GM18867 (cell line): ENCODE results near the gene CCDC126.
A peak's percentile ranks its signal among the peaks of the same experiment; 100 is the strongest.
"Not testable (repeated sequence)": the region's sequence is repeated elsewhere in the genome, so short reads cannot be mapped to it uniquely, and the experiment has no call there.

Experiments
- ATAC-seq: cut with Tn5 transposase; IDR thresholded peaks from one replicate; pipeline ENCODE4 v1.9.1; 2021; ENCODE audit warnings: mild to moderate bottlenecking, moderate library complexity; ENCODE audit not compliant: unreplicated experiment

Gene CCDC126

GRCh38 chr7:23622506-23622925 lies 25.3 kb downstream of the CCDC126 start:
- no peak for ATAC-seq

- no peak for ATAC-seq
These were observed 31.2 kb downstream of the CCDC126 start for GRCh38 chr7:23628370-23628769.

GRCh38 chr7:23633417-23633816 lies 36.2 kb downstream of the CCDC126 start:
- ATAC-seq, result no peak

GRCh38 chr7:23645822-23646221 lies 48.6 kb downstream of the CCDC126 start:
- ATAC-seq, result no peak

- ATAC-seq, result no peak
These were observed 56.8 kb downstream of the CCDC126 start for GRCh38 chr7:23653942-23654341.

GRCh38 chr7:23654508-23654907 lies 57.3 kb downstream of the CCDC126 start:
- no peak for ATAC-seq

GRCh38 chr7:23655433-23655832 lies 58.3 kb downstream of the CCDC126 start:
- ATAC-seq, result no peak

GRCh38 chr7:23658831-23659427 lies 61.7 kb downstream of the CCDC126 start:
- ATAC-seq, result no peak

GRCh38 chr7:23661385-23661784 lies 64.2 kb downstream of the CCDC126 start:
- no peak for ATAC-seq

GRCh38 chr7:23662124-23662983 lies 65.2 kb downstream of the CCDC126 start:
- ATAC-seq, result no peak

GRCh38 chr7:23662984-23663313 lies 65.8 kb downstream of the CCDC126 start:
- no peak for ATAC-seq

- ATAC-seq, result no peak
These were observed 66.9 kb downstream of the CCDC126 start for GRCh38 chr7:23664122-23664521.

GRCh38 chr7:23672033-23672432 lies 74.9 kb downstream of the CCDC126 start:
- no peak for ATAC-seq

GRCh38 chr7:23679898-23680413 lies 82.8 kb downstream of the CCDC126 start, which contains the start of gene FAM221A:
Gene FAM221A (plus strand): TSS chr7:23680199. CDS start chr7:23680219, 20 bp downstream.
- peak; percentile 99 for ATAC-seq

GRCh38 chr7:23680414-23681405 lies 83.5 kb downstream of the CCDC126 start:
- ATAC-seq, result peak; percentile 30

GRCh38 chr7:23684041-23684440 lies 86.9 kb downstream of the CCDC126 start:
- not testable (repeated sequence) for ATAC-seq

- no peak for ATAC-seq
These were observed 88.5 kb downstream of the CCDC126 start for GRCh38 chr7:23685731-23686130.

GRCh38 chr7:23687011-23687410 lies 89.8 kb downstream of the CCDC126 start:
- ATAC-seq, result no peak

GRCh38 chr7:23689165-23689564 lies 92.0 kb downstream of the CCDC126 start:
- ATAC-seq, result no peak

GRCh38 chr7:23691320-23691719 lies 94.1 kb downstream of the CCDC126 start:
- no peak for ATAC-seq

GRCh38 chr7:23693224-23693623 lies 96.0 kb downstream of the CCDC126 start:
- no peak for ATAC-seq
